Thyroid gland (tissue), 4 donors: Measurements from ENCODE around the gene TBC1D1.

Source experiments
- CTCF ChIP-seq, 6 experiments: fragments of 200-600 bp in 3 of 6; fragments of 450-650 bp in 3 of 6; sonication (generic) in 3 of 6; IDR thresholded peaks; one replicate each; pipeline ENCODE4 v1.5.1; 2016 to 2019; ENCODE audit warnings: antibody characterized with exemption in 6 of 6, mild to moderate bottlenecking in 2 of 6, inconsistent platforms in 1 of 6, moderate library complexity in 1 of 6
- POLR2A ChIP-seq, 2 donors: fragments of 450-650 bp; IDR thresholded peaks; one replicate each; pipeline ENCODE4 v1.6.1; 2017; ENCODE audit warnings: antibody characterized with exemption in 2 of 2, mild to moderate bottlenecking in 2 of 2, moderate library complexity in 1 of 2

- no peak for TF ChIP-seq POLR2A (IDR thresholded peaks at IDR 0.05)
- TF ChIP-seq CTCF (IDR thresholded peaks at IDR 0.05), result no peak
Observed at GRCh38 chr4:38065900-38066299, 175.0 kb downstream of the TBC1D1 start.
